HG03571 (cell line): ENCODE data around the gene PAPPA2.

ENCODE experiments used
- ATAC-seq: cut with Tn5 transposase; IDR thresholded peaks from one replicate; pipeline ENCODE4 v1.9.1; 2021; ENCODE audit not compliant: unreplicated experiment

PAPPA2 gene

GRCh38 chr1:176885341-176885740, 422.4 kb downstream of the PAPPA2 start:
- no peak for ATAC-seq

- no peak for ATAC-seq
Measured at GRCh38 chr1:176885751-176886150, 422.8 kb downstream of the PAPPA2 start.

- ATAC-seq = no peak
Measured at GRCh38 chr1:176888471-176889032, 425.6 kb downstream of the PAPPA2 start.

GRCh38 chr1:176893625-176894352, 430.8 kb downstream of the PAPPA2 start:
- no peak for ATAC-seq

GRCh38 chr1:176894450-176894849, 431.5 kb downstream of the PAPPA2 start:
- ATAC-seq = no peak
